Measurements from ENCODE around the gene MACROD2.

- TF ChIP-seq CTCF (IDR thresholded peaks at IDR 0.05; ENCODE audit: insufficient read depth, low read depth, low read length) (no peak), EZH2 (IDR thresholded peaks at IDR 0.05; ENCODE audit: insufficient read depth, low read length) (no peak)
Observed at GRCh38 chr20:14299831-14300230, 304.5 kb downstream of the MACROD2 start.
